ENCODE results near the gene WBP2. TPM values are rescaled to one million over a fixed set of nuclear protein-coding genes. Genes with fewer than 3 reads are reported as not detected.

The WBP2 gene
- total RNA-seq (2014; rRNA removed; shearing (Covaris generic)) (24.1 and 29.9 TPM in 2 replicates), total RNA-seq (2022) (117 and 123 TPM in 2 replicates), Bru-seq, nascent RNA (percentile 63 among the genes with signal in this experiment), BruChase-seq, experiment 1, labeled RNA remaining after a 6-hour chase (percentile 90 among the genes with signal in this experiment), BruChase-seq, experiment 2, labeled RNA remaining after a 2-hour chase (percentile 79 among the genes with signal in this experiment)
- long read RNA-seq, transcript WBP2-201 (8 exons, 1,944 nt) = major isoform, 50 of 91 reads
- long read RNA-seq, partial matches to known transcripts = 15 of 91 reads
- long read RNA-seq, other reads (novel, unspliced or antisense) = 23 of 91 reads

DNA sequence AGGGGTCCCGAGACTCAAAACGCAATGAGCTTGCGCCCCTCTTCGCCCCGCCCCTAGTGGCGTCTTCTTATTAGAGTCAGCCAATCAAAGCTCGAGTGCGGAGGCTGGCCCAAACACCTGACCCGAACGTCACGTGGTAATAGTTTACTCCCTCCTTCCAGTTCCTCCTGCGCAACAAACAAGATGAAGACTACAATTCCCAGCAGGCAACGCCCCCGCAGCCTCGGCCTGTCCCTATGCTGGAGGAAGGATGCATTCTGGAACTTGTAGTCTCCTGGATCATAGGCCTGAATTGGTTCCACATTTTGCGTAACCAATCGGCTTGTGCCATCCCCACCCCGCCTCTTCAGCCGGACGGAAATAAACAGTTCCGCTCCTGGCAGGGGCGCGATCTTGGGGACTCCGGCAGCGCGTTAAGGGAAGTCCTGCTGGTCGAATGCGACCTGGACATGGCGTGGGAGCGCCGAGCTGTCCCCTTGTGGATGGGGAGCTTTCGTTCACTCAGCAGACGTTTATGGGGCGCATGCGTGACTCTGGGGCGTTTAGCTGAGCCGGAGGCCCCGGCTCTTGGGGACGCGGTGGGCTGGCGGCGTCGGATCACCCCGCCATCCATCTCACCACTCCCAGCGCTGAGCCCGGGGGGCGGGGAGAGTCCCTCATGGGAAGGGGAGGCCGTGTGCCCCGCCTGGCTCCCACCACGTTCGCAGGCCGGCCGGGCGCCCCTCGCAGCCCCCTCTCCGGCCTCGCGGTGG lies at the start of gene WBP2:
TSS of gene WBP2 (minus strand) at position 26 of the 752 bp plus-strand sequence. CDS start 38 bp downstream, outside the sequence.
- H4K20me1 ChIP-seq (ENCODE audit: insufficient read depth, low read length) = peaks cover 4% of the 10 kb centered on the region; the same call in 1 of the 2 replicates
- no TSS peak for BruUV-seq (replicated peaks)
- peaks cover 17% of the 10 kb centered on the region; the same call in 1 of the 2 replicates for H3K79me2 ChIP-seq (ENCODE audit: insufficient read depth, low read depth, low read length)
- DNase-seq (ENCODE audit: low spot score) = peak; percentile 100
- intact Hi-C loops (cut with micrococcal nuclease; ENCODE audit: unreplicated experiment) = loop anchor here (1.0 to 5.0 kb wide), 7 partner anchors 21 to 217 kb away; partner anchors contain the start of genes GALR2, MRPL38, RECQL5 and SAP30BP
- H3K9me3 ChIP-seq (ENCODE audit: low read length) = no peaks in the 10 kb centered on the region
- peak within 1 kb of the TSS; percentile 53; the same call in 1 of the 2 replicates for H2AFZ ChIP-seq (ENCODE audit: low read length)
- POLR2A ChIA-PET = interaction anchor here (0.5 to 2.6 kb wide), 21 partner anchors 9 to 248 kb away, joined by 3 to 28 read pairs (median 4); partner anchors contain the start of genes EXOC7, MRPL38, TRIM65 and UNK
- peaks cover 10% of the 10 kb centered on the region; the same call in 1 of the 2 replicates for H3K36me3 ChIP-seq (ENCODE audit: insufficient read depth, low read length)
- TF ChIP-seq CTCF (conservative IDR thresholded peaks at IDR 0.05; ENCODE audit: low read length) = peak; percentile 92
- TF ChIP-seq EZH2phosphoT487 (IDR thresholded peaks at IDR 0.05; ENCODE audit: borderline replicate concordance, low read depth, low read length) = no peak
- H3K9me2 ChIP-seq (ENCODE audit: insufficient read depth, low read length) = no peaks in the 10 kb centered on the region
- peak within 1 kb of the TSS; percentile 78 for H3K27ac ChIP-seq (ENCODE audit: low read depth, low read length, poor library complexity, severe bottlenecking)
- CTCF ChIA-PET (ENCODE audit: unreplicated experiment) = interaction anchor here (0.5 to 2.4 kb wide), 14 partner anchors 9 to 876 kb away, joined by 3 to 10 read pairs (median 4); partner anchors contain the start of gene TRIM65
- H3K4me3 ChIP-seq (ENCODE audit: low read depth, low read length, poor library complexity, severe bottlenecking) = peak within 1 kb of the TSS; percentile 78
- H3K4me1 ChIP-seq (ENCODE audit: insufficient read depth, low read length, poor library complexity, severe bottlenecking) = peaks cover 33% of the 10 kb centered on the region
- H3K4me2 ChIP-seq (ENCODE audit: low read length) = peak within 1 kb of the TSS; percentile 90

DNA sequence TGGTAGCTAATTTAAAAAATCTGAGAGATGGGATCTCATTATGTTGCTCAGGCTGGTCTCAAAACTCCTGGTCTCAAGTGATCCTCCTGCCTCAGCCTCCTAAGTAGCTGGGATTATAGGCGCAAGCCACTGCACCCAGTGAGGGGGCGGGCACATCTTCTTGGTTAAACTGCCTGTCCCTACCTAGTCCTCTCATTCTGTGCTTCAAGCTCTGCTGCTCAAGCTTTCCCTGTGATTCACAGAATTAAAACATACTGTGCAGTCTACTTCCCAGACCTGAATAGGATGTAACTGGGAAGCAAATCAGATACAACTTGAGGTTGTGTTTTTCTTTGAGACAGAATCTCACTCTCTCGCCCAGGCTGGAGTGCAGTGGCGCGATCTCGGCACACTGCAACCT lies 47.3 kb upstream of the WBP2 start:
- H3K4me3 ChIP-seq (ENCODE audit: low read depth, low read length, poor library complexity, severe bottlenecking) = no peak overlapping the region
- no peak overlapping the region for H2AFZ ChIP-seq (ENCODE audit: low read length)
- DNase-seq (ENCODE audit: low spot score) = no peak
- no peak overlapping the region for H3K27ac ChIP-seq (ENCODE audit: low read depth, low read length, poor library complexity, severe bottlenecking)
- ChIA-PET POLR2A (interaction anchor here (0.8 to 1.1 kb wide), 2 partner anchors 22 to 47 kb away, joined by 3 to 4 read pairs; partner anchors contain the start of gene WBP2), CTCF (ENCODE audit: unreplicated experiment) (no interaction called here)
- no peaks in the 10 kb centered on the region for H4K20me1 ChIP-seq (ENCODE audit: insufficient read depth, low read length)
- no peak overlapping the region for H3K4me2 ChIP-seq (ENCODE audit: low read length)
- no TSS peak for BruUV-seq (replicated peaks)
- H3K4me1 ChIP-seq (ENCODE audit: insufficient read depth, low read length, poor library complexity, severe bottlenecking) = peaks cover 25% of the 10 kb centered on the region
- intact Hi-C loops (cut with micrococcal nuclease; ENCODE audit: unreplicated experiment) = loop anchor here (10.0 kb wide), 2 partner anchors 202 to 362 kb away; partner anchors contain the start of genes EXOC7 and UBALD2
- H3K9me3 ChIP-seq (ENCODE audit: low read length) = no peaks in the 10 kb centered on the region
- peaks cover 16% of the 10 kb centered on the region for H3K79me2 ChIP-seq (ENCODE audit: insufficient read depth, low read depth, low read length)
- TF ChIP-seq EZH2phosphoT487 (IDR thresholded peaks at IDR 0.05; ENCODE audit: borderline replicate concordance, low read depth, low read length) (no peak), CTCF (conservative IDR thresholded peaks at IDR 0.05; ENCODE audit: low read length) (no peak)
- H3K9me2 ChIP-seq (ENCODE audit: insufficient read depth, low read length) = no peaks in the 10 kb centered on the region
- peaks cover 60% of the 10 kb centered on the region for H3K36me3 ChIP-seq (ENCODE audit: insufficient read depth, low read length)

Data from OCI-LY7 (cell line).